ENCODE measurements around the gene RAB1B.

The RAB1B gene

DNA sequence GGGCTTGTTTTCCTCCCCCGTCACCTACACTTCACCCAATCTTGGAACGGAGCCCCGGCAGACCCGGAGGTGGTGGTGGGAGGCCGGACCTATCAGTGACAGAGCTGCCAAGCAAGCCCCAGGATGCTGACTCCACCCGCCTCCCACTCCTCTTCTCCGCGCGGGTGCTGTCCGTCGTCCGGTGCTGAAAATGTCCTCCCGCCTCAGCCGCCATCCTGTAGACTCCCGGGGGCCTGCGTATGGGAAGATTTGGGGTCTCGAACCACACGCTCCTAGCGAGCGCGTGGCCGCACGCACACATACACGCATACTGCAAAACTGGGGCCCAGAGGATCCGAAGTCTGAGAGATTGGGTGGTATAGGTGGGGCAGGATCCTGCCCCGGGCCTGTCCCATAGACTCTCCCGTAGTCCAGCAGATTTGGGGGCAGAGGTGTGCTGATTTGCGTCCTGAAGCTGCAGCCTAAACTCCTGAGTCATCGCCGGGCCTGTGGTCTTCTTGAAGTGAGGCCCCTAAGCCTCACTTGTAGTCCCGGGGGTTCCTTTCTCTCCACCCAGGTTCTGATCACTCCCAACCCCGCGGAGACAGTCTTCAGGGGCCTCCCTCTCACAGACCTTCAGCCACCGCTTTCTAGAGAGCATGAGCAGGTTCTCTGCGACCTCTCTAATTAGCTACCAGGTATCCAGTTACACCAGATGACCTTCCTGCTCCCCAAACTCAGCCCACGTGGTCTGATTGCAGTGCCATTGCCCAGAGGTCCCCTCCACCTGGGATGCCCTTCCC, 21.3 kb downstream of the RAB1B start:
- no peak for DNase-seq (ENCODE audit: low read depth, low spot score)
- Histone ChIP-seq H3K36me3 (ENCODE audit: control insufficient read depth, insufficient read depth, low read length) (0 out of 2 replicates have a peak, but pooled peaks cover 4% of the 10 kb centered on the region), H3K27me3 (ENCODE audit: control insufficient read depth, insufficient read depth, low read length) (peaks cover 3% of the 10 kb centered on the region; the same call in 1 of the 2 replicates), H3K27ac (ENCODE audit: low read length) (no peak overlapping the region), H3K9me3 (ENCODE audit: control insufficient read depth, insufficient read depth, low read length) (no peaks in the 10 kb centered on the region), H3K4me1 (ENCODE audit: control insufficient read depth, insufficient read depth, low read length) (peaks cover 3% of the 10 kb centered on the region; the same call in 1 of the 2 replicates), H3K4me3 (ENCODE audit: low read length) (peak overlapping the region; percentile 51; the same call in 1 of the 2 replicates)
- no CpG with 5 or more reads among the region's 36 CpGs for WGBS (ENCODE audit: insufficient coverage, insufficient read length)

DNA sequence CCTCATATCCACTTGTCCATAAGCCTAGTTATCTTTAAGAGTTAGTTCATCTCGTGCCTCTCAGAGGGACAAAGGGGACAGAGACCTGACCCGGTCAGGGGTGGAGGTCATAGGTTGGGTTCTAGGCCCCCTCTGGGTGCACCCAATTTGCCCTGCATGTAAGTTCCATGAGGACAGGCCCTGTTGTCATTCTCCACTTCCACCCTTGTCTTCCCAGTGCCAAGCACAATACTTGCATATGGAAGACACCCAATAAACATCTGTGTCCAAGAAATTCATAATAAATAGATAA, 21.8 kb downstream of the RAB1B start:
- H3K4me1 ChIP-seq (ENCODE audit: control insufficient read depth, insufficient read depth, low read length): peaks cover 3% of the 10 kb centered on the region; the same call in 1 of the 2 replicates
- WGBS (ENCODE audit: insufficient coverage, insufficient read length): no CpG with 5 or more reads among the region's 2 CpGs
- no peak overlapping the region for H3K4me3 ChIP-seq (ENCODE audit: low read length)
- DNase-seq (ENCODE audit: low read depth, low spot score): no peak
- H3K27ac ChIP-seq (ENCODE audit: low read length): no peak overlapping the region
- H3K9me3 ChIP-seq (ENCODE audit: control insufficient read depth, insufficient read depth, low read length): no peaks in the 10 kb centered on the region
- H3K36me3 ChIP-seq (ENCODE audit: control insufficient read depth, insufficient read depth, low read length): 0 out of 2 replicates have a peak, but pooled peaks cover 1% of the 10 kb centered on the region
- H3K27me3 ChIP-seq (ENCODE audit: control insufficient read depth, insufficient read depth, low read length): peaks cover 3% of the 10 kb centered on the region; the same call in 1 of the 2 replicates

GRCh38 chr11:66291303-66291705, 22.9 kb downstream of the RAB1B start:
- Histone ChIP-seq H3K27ac (ENCODE audit: low read length) (no peak overlapping the region), H3K4me3 (ENCODE audit: low read length) (peak overlapping the region; percentile 66; the same call in 1 of the 2 replicates), H3K9me3 (ENCODE audit: control insufficient read depth, insufficient read depth, low read length) (no peaks in the 10 kb centered on the region), H3K27me3 (ENCODE audit: control insufficient read depth, insufficient read depth, low read length) (peaks cover 3% of the 10 kb centered on the region; the same call in 1 of the 2 replicates), H3K36me3 (ENCODE audit: control insufficient read depth, insufficient read depth, low read length) (no peaks in the 10 kb centered on the region), H3K4me1 (ENCODE audit: control insufficient read depth, insufficient read depth, low read length) (peaks cover 3% of the 10 kb centered on the region; the same call in 1 of the 2 replicates)
- no peak for DNase-seq (ENCODE audit: low read depth, low spot score)
- no CpG with 5 or more reads among the region's 16 CpGs for WGBS (ENCODE audit: insufficient coverage, insufficient read length)

DNA sequence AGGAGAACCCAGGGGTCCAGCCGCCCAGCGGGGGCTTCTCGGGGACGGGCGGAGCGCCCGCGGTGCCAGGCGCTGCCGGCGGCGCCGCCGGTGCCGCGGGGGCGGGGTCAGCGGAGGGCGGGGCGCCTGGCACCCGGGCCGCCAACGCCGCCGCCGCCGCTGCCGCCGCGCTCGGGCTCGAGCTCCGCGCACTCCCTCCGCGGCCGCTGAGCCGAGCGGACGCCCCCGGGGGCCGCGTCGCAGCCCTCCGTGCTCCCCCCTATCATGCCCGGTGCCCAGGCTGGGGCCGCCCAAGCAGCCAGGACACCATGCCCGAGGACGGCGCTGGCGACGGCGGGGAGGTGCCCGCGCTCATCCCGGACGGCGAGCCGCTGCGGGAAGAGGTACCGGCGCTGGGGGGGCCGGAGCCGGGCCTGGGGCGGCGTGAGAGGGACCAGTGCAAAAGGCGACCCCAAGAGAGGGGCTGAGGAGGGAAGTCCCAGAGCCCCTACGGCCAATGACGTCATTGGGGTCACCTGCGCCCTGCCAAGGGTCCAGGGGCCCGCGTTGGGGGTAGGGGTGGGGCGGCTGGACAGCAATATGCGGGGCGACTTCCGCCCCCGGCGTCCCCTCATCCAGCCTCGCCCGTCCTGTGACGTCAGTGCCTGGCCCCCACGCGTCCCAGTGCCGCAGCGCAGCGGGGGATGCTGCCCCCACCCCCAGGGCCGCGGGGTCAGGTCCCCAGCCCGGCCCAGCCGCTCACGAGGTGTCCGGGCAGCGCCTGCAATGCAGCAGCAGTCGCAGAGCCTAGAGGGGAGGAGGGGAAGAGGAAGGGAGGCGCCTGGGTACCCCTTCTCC, 23.5 kb downstream of the RAB1B start, which contains the start of gene TMEM151A:
Gene TMEM151A, plus strand, starts transcription at position 189 of the 837 bp plus-strand sequence. Its CDS starts 120 bp downstream, at position 309.
- Histone ChIP-seq H3K27ac (ENCODE audit: low read length) (no peak within 1 kb of the TSS), H3K27me3 (ENCODE audit: control insufficient read depth, insufficient read depth, low read length) (peaks cover 3% of the 10 kb centered on the region; the same call in 1 of the 2 replicates), H3K36me3 (ENCODE audit: control insufficient read depth, insufficient read depth, low read length) (no peaks in the 10 kb centered on the region), H3K9me3 (ENCODE audit: control insufficient read depth, insufficient read depth, low read length) (no peaks in the 10 kb centered on the region), H3K4me1 (ENCODE audit: control insufficient read depth, insufficient read depth, low read length) (peaks cover 3% of the 10 kb centered on the region; the same call in 1 of the 2 replicates), H3K4me3 (ENCODE audit: low read length) (peak within 1 kb of the TSS; percentile 66; the same call in 1 of the 2 replicates)
- DNase-seq (ENCODE audit: low read depth, low spot score): no peak
- WGBS (ENCODE audit: insufficient coverage, insufficient read length): no CpG with 5 or more reads among the region's 95 CpGs

- no peak overlapping the region for H3K4me3 ChIP-seq (ENCODE audit: low read length)
- H3K36me3 ChIP-seq (ENCODE audit: control insufficient read depth, insufficient read depth, low read length): no peaks in the 10 kb centered on the region
- no peak for DNase-seq (ENCODE audit: low read depth, low spot score)
- peaks cover 3% of the 10 kb centered on the region; the same call in 1 of the 2 replicates for H3K27me3 ChIP-seq (ENCODE audit: control insufficient read depth, insufficient read depth, low read length)
- peaks cover 5% of the 10 kb centered on the region for H3K4me1 ChIP-seq (ENCODE audit: control insufficient read depth, insufficient read depth, low read length)
- no peak overlapping the region for H3K27ac ChIP-seq (ENCODE audit: low read length)
- no CpG with 5 or more reads among the region's 17 CpGs for WGBS (ENCODE audit: insufficient coverage, insufficient read length)
- no peaks in the 10 kb centered on the region for H3K9me3 ChIP-seq (ENCODE audit: control insufficient read depth, insufficient read depth, low read length)
These were observed 24.3 kb downstream of the RAB1B start for GRCh38 chr11:66292543-66293332.

DNA sequence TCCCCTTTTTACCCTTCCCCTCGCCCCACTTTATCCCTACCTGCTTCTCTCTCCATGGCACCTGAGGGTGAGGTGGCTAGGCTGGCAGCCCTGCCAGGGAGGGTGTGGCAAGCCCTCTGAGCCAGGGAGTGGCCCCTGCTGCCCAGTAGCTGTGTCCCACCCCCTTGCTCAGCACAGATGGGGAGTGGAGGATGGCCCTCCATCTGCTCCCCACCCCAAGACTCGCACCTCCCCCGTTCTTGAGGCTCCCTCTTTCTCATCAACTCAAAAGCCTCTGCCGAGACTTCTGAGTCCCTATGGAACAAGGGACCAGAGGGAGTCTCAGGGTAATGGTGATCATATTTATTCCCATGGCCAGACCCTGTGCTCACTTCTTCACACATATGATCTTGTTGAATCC, 24.9 kb downstream of the RAB1B start:
- DNase-seq (ENCODE audit: low read depth, low spot score): no peak
- no peaks in the 10 kb centered on the region for H3K36me3 ChIP-seq (ENCODE audit: control insufficient read depth, insufficient read depth, low read length)
- WGBS (ENCODE audit: insufficient coverage, insufficient read length): no CpG with 5 or more reads among the region's 4 CpGs
- no peak overlapping the region for H3K27ac ChIP-seq (ENCODE audit: low read length)
- H3K4me3 ChIP-seq (ENCODE audit: low read length): no peak overlapping the region
- peaks cover 3% of the 10 kb centered on the region; the same call in 1 of the 2 replicates for H3K27me3 ChIP-seq (ENCODE audit: control insufficient read depth, insufficient read depth, low read length)
- no peaks in the 10 kb centered on the region for H3K9me3 ChIP-seq (ENCODE audit: control insufficient read depth, insufficient read depth, low read length)
- H3K4me1 ChIP-seq (ENCODE audit: control insufficient read depth, insufficient read depth, low read length): peaks cover 5% of the 10 kb centered on the region

- H3K27me3 ChIP-seq (ENCODE audit: control insufficient read depth, insufficient read depth, low read length): peaks cover 3% of the 10 kb centered on the region; the same call in 1 of the 2 replicates
- H3K4me3 ChIP-seq (ENCODE audit: low read length): no peak overlapping the region
- no peaks in the 10 kb centered on the region for H3K9me3 ChIP-seq (ENCODE audit: control insufficient read depth, insufficient read depth, low read length)
- DNase-seq (ENCODE audit: low read depth, low spot score): no peak
- peaks cover 5% of the 10 kb centered on the region for H3K4me1 ChIP-seq (ENCODE audit: control insufficient read depth, insufficient read depth, low read length)
- H3K36me3 ChIP-seq (ENCODE audit: control insufficient read depth, insufficient read depth, low read length): no peaks in the 10 kb centered on the region
- WGBS (ENCODE audit: insufficient coverage, insufficient read length): no CpG with 5 or more reads among the region's 30 CpGs
- H3K27ac ChIP-seq (ENCODE audit: low read length): no peak overlapping the region
These were observed 25.6 kb downstream of the RAB1B start for GRCh38 chr11:66293777-66294625.

DNA sequence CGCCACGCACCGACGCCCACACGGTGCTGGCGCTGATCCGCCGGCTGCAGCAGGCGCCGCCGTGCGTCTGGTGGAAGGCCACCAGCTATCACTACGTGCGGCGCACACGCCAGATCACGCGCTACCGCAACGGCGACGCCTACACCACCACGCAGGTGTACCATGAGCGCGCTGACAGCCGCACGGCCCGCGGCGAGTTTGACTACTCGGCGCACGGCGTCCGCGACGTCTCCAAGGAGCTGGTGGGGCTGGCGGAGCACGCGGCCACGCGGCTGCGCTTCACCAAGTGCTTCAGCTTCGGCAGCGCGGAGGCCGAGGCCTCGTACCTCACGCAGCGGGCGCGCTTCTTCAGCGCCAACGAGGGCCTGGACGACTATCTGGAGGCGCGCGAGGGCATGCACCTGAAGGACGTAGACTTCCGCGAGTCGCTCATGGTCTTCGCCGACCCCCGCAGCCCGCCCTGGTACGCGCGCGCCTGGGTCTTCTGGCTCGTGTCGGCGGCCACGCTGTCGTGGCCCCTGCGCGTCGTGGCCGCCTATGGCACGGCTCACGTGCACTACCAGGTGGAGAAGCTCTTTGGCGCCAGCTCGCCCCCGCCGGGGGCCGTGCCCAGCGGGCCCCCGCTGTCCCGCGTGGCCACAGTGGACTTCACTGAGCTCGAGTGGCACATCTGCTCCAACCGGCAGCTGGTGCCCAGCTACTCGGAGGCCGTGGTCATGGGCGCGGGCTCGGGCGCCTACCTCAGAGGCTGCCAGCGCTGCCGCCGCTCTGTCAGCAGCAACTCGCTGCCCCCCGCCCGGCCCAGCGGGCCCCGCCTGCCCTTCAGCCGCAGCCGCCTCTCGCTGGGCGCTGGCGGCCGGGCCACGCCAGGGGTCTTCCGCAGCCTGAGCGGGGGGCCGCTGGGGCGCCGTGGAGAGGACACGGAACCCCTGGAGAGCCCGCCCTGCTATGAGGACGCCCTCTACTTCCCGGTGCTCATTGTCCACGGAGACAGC, 26.5 kb downstream of the RAB1B start:
- no peak overlapping the region for H3K4me3 ChIP-seq (ENCODE audit: low read length)
- peaks cover 3% of the 10 kb centered on the region; the same call in 1 of the 2 replicates for H3K27me3 ChIP-seq (ENCODE audit: control insufficient read depth, insufficient read depth, low read length)
- H3K9me3 ChIP-seq (ENCODE audit: control insufficient read depth, insufficient read depth, low read length): no peaks in the 10 kb centered on the region
- H3K27ac ChIP-seq (ENCODE audit: low read length): no peak overlapping the region
- H3K36me3 ChIP-seq (ENCODE audit: control insufficient read depth, insufficient read depth, low read length): no peaks in the 10 kb centered on the region
- peaks cover 4% of the 10 kb centered on the region for H3K4me1 ChIP-seq (ENCODE audit: control insufficient read depth, insufficient read depth, low read length)
- DNase-seq (ENCODE audit: low read depth, low spot score): no peak
- no CpG with 5 or more reads among the region's 123 CpGs for WGBS (ENCODE audit: insufficient coverage, insufficient read length)
